Tibial artery (tissue), 4 donors: ENCODE measurements around the gene GNB1L.

Experiments used
- DNase-seq, 2 donors: peaks; one replicate each; pipeline ENCODE4 v3.0.0-alpha.2; 2019
- H3K27ac ChIP-seq, 2 donors: fragments of 200-600 bp; sonication (generic) in 1 of 2; 1 replicate in 1 of 2; 2 replicates in 1 of 2; pipeline ENCODE4 v1.5.1; 2018 to 2019; ENCODE audit warnings: mild to moderate bottlenecking in 1 of 2
- H3K27me3 ChIP-seq, 2 donors: fragments of 200-600 bp; sonication (generic) in 1 of 2; one replicate each; pipeline versions ENCODE4 v1.5.1 to v1.6.0; 2016 to 2019
- H3K36me3 ChIP-seq, 3 donors: fragments of 200-600 bp; sonication (generic) in 2 of 3; one replicate each; pipeline ENCODE4 v1.5.1; 2016 to 2019; ENCODE audit warnings: mild to moderate bottlenecking in 2 of 3
- H3K4me1 ChIP-seq, 4 donors: fragments of 200-600 bp; sonication (generic) in 2 of 4; 1 replicate in 3 of 4; 2 replicates in 1 of 4; pipeline ENCODE4 v1.5.1; 2016 to 2019
- H3K4me3 ChIP-seq, 2 donors: fragments of 200-600 bp; sonication (generic) in 1 of 2; 1 replicate in 1 of 2; 2 replicates in 1 of 2; pipeline ENCODE4 v1.5.1; 2018 to 2019; ENCODE audit warnings: mild to moderate bottlenecking in 2 of 2
- H3K9me3 ChIP-seq, 3 donors: fragments of 200-600 bp; sonication (generic) in 1 of 3; one replicate each; pipeline ENCODE4 v1.5.1; 2016 to 2019
- CTCF ChIP-seq, 2 experiments: fragments of 200-600 bp in 1 of 2; fragments of 450-650 bp in 1 of 2; IDR thresholded peaks; one replicate each; pipeline ENCODE4 v1.5.1; 2017 to 2019; ENCODE audit warnings: antibody characterized with exemption in 2 of 2, mild to moderate bottlenecking in 1 of 2, moderate library complexity in 1 of 2
- intact Hi-C: fragments of 100-400 bp; cut with DNase I; formaldehyde crosslinking; loops from one replicate; pipeline ENCODE4 v1.15.0; 2023; ENCODE audit warnings: low total_unique reads

GNB1L gene

GRCh38 chr22:19831016-19831415 is 23.7 kb downstream of the GNB1L start:
- H3K36me3 ChIP-seq: no peaks in the 10 kb centered on the region
- TF ChIP-seq CTCF (IDR thresholded peaks at IDR 0.05): no peak
- peaks cover 0 to 1% (median 0%) of the 10 kb centered on the region in 4 donors for H3K4me1 ChIP-seq
- intact Hi-C loops: no loop called here
- no peak overlapping the region for H3K4me3 ChIP-seq
- DNase-seq: no peak
- no peaks in the 10 kb centered on the region for H3K9me3 ChIP-seq
- no peaks in the 10 kb centered on the region for H3K27me3 ChIP-seq
- no peak overlapping the region for H3K27ac ChIP-seq

- H3K27me3 ChIP-seq: no peaks in the 10 kb centered on the region
- TF ChIP-seq CTCF (IDR thresholded peaks at IDR 0.05): no peak
- H3K36me3 ChIP-seq: no peaks in the 10 kb centered on the region
- DNase-seq: no peak
- no peak overlapping the region for H3K27ac ChIP-seq
- H3K4me3 ChIP-seq: no peak overlapping the region
- H3K4me1 ChIP-seq: peaks cover 0 to 21% (median 0%) of the 10 kb centered on the region in 4 donors
- intact Hi-C loops: no loop called here
- H3K9me3 ChIP-seq: no peaks in the 10 kb centered on the region
Measured at GRCh38 chr22:19828035-19828401, 26.7 kb downstream of the GNB1L start.

GRCh38 chr22:19827341-19828034 is 27.2 kb downstream of the GNB1L start:
- intact Hi-C loops: no loop called here
- Histone ChIP-seq H3K27ac (no peak overlapping the region), H3K36me3 (no peaks in the 10 kb centered on the region), H3K27me3 (no peaks in the 10 kb centered on the region), H3K9me3 (no peaks in the 10 kb centered on the region), H3K4me3 (no peak overlapping the region), H3K4me1 (peaks cover 0 to 23% (median 0%) of the 10 kb centered on the region in 4 donors)
- DNase-seq: no peak
- TF ChIP-seq CTCF (IDR thresholded peaks at IDR 0.05): no peak

- no peak for DNase-seq
- no peak overlapping the region for H3K4me3 ChIP-seq
- H3K36me3 ChIP-seq: no peaks in the 10 kb centered on the region
- intact Hi-C loops: no loop called here
- H3K27me3 ChIP-seq: no peaks in the 10 kb centered on the region
- H3K9me3 ChIP-seq: no peaks in the 10 kb centered on the region
- no peak for TF ChIP-seq CTCF (IDR thresholded peaks at IDR 0.05)
- peaks cover 0 to 28% (median 0%) of the 10 kb centered on the region in 4 donors for H3K4me1 ChIP-seq
- H3K27ac ChIP-seq: no peak overlapping the region
Measured at GRCh38 chr22:19826619-19826950, 28.1 kb downstream of the GNB1L start.

GRCh38 chr22:19825904-19826618 is 28.6 kb downstream of the GNB1L start:
- Histone ChIP-seq H3K9me3 (no peaks in the 10 kb centered on the region), H3K27ac (no peak overlapping the region), H3K4me3 (no peak overlapping the region), H3K4me1 (peaks cover 0 to 28% (median 0%) of the 10 kb centered on the region in 4 donors), H3K36me3 (no peaks in the 10 kb centered on the region), H3K27me3 (no peaks in the 10 kb centered on the region)
- intact Hi-C loops: no loop called here
- peak in 1 of 2 donors; percentile 17 for DNase-seq
- TF ChIP-seq CTCF (IDR thresholded peaks at IDR 0.05): no peak
